Astrocyte (in vitro differentiated cells and primary cell): ENCODE measurements around the gene CSGALNACT2. TPM values are rescaled to one million over a fixed set of nuclear protein-coding genes. Genes with fewer than 3 reads are reported as not detected.

ENCODE experiments used
- DNase-seq: peaks from one replicate; pipeline ENCODE4 v3.0.0-alpha.2; 2010; ENCODE audit warnings: low read depth
- FAIRE-seq: peaks from 2 replicates; lab custom pipeline; 2011; peaks lifted over from hg19 to GRCh38; lab: Jason Lieb, UNC
- H2AFZ ChIP-seq: 2 replicates; pipeline ENCODE4 v1.6.0; 2012; ENCODE audit warnings: low read depth, low read length, inconsistent platforms
- H3K27ac ChIP-seq: 2 replicates; pipeline ENCODE4 v1.5.1; 2011; ENCODE audit warnings: low read depth, low read length, inconsistent platforms
- H3K27me3 ChIP-seq: 2 replicates; pipeline ENCODE4 v1.6.0; 2011; ENCODE audit warnings: low read length, inconsistent platforms; ENCODE audit not compliant: insufficient read depth
- H3K36me3 ChIP-seq: 2 replicates; pipeline ENCODE4 v1.5.1; 2011; ENCODE audit warnings: low read length, inconsistent platforms; ENCODE audit not compliant: insufficient read depth
- H3K4me1 ChIP-seq: 2 replicates; pipeline ENCODE4 v1.5.1; 2011; ENCODE audit warnings: low read length, inconsistent platforms; ENCODE audit not compliant: insufficient read depth
- H3K4me2 ChIP-seq: 2 replicates; pipeline ENCODE4 v1.6.0; 2012; ENCODE audit warnings: low read length, inconsistent platforms
- H3K4me3 ChIP-seq: 2 replicates; pipeline ENCODE4 v1.5.1; 2011; ENCODE audit warnings: low read depth, mild to moderate bottlenecking, low read length, inconsistent platforms; ENCODE audit not compliant: insufficient read depth
- H3K79me2 ChIP-seq: 2 replicates; pipeline ENCODE4 v1.6.0; 2012; ENCODE audit warnings: mild to moderate bottlenecking, low read length, inconsistent platforms; ENCODE audit not compliant: insufficient read depth
- H3K9ac ChIP-seq: 2 replicates; pipeline ENCODE4 v1.6.0; 2012; ENCODE audit warnings: mild to moderate bottlenecking, low read length, inconsistent platforms
- H3K9me3 ChIP-seq: 2 replicates; pipeline ENCODE4 v1.5.1; 2012; ENCODE audit warnings: low read depth, mild to moderate bottlenecking, low read length, inconsistent platforms; ENCODE audit not compliant: insufficient read depth
- H4K20me1 ChIP-seq: 2 replicates; pipeline ENCODE4 v1.6.0; 2012; ENCODE audit warnings: low read length, inconsistent platforms; ENCODE audit not compliant: insufficient read depth
- H3K27ac Mint-ChIP-seq: one replicate; pipeline ENCODE4 v1.8.0; 2021; ENCODE audit warnings: mild to moderate bottlenecking, mixed read lengths; ENCODE audit not compliant: unreplicated experiment
- H3K27me3 Mint-ChIP-seq: one replicate; pipeline ENCODE4 v1.8.0; 2021; ENCODE audit warnings: low read depth, mixed read lengths; ENCODE audit not compliant: unreplicated experiment
- H3K36me3 Mint-ChIP-seq: one replicate; pipeline ENCODE4 v1.8.0; 2021; ENCODE audit warnings: low read depth, mixed read lengths; ENCODE audit not compliant: unreplicated experiment
- H3K4me1 Mint-ChIP-seq: one replicate; pipeline ENCODE4 v1.8.0; 2021; ENCODE audit warnings: low read depth, mixed read lengths; ENCODE audit not compliant: unreplicated experiment
- H3K4me3 Mint-ChIP-seq: one replicate; pipeline ENCODE4 v1.8.0; 2021; ENCODE audit warnings: mild to moderate bottlenecking, moderate library complexity, mixed read lengths; ENCODE audit not compliant: unreplicated experiment
- H3K9me3 Mint-ChIP-seq: one replicate; pipeline ENCODE4 v1.8.0; 2021; ENCODE audit warnings: mild to moderate bottlenecking, mixed read lengths; ENCODE audit not compliant: unreplicated experiment
- EZH2 ChIP-seq: IDR thresholded peaks from 2 replicates; pipeline ENCODE4 v1.6.1; 2012; ENCODE audit warnings: mild to moderate bottlenecking, low read length, inconsistent platforms; ENCODE audit not compliant: insufficient read depth
- total RNA-seq: library from RNA; stranded (reverse); gene quantifications from 2 replicates; pipeline ENCODE4 v1.2.1, GENCODE V29; 2021
- TF ChIP-seq, protein P1 (sequence below): IDR thresholded peaks from 2 replicates; pipeline ENCODE4 v1.5.1; 2011; ENCODE audit warnings: low read depth, mild to moderate bottlenecking, inconsistent platforms, low read length, moderate library complexity; ENCODE audit not compliant: insufficient read depth

The CSGALNACT2 gene
- total RNA-seq, 1 donor from 2014 or later: 28.5 TPM

DNA sequence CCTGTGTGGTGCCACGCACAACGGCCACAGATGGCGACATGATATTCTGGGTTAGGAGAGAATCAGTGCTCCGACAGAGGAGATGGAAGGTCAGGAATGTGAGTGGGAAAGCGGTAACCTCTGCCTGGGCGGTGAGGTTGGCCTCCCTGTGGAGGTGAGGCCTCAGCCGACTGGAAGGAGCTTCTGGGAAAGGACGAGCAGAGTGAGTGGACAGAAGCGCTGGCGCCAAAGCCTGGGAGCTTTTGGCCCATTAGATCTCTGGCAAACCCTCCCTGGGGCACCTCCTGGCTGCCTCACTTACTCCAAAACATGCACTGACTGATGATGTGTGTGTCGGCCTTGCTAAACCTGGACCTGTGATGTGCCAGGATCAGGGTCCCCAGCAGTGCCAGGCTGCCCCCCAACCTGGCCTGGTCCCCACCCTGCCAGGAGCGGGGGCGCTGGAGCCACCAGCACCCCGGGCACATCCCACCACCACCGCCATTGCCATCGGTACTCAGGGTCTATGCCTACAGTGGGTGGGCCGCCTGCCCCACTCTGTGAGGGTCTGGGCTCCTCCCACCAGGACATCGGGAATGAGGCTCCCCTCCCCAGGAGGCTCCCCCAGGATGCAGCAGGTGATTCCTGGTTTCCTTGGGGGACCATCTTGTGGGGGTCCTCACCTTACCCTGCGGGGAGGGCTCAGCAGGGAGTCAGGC is 77.7 kb downstream of the CSGALNACT2 start:
- H3K4me3 ChIP-seq: no peak overlapping the region
- no peak for FAIRE-seq
- peaks cover 36% of the 10 kb centered on the region for H3K27me3 Mint-ChIP-seq
- no peak overlapping the region for H3K27ac ChIP-seq
- H3K27ac Mint-ChIP-seq: no peak overlapping the region
- no peaks in the 10 kb centered on the region for H3K79me2 ChIP-seq
- H2AFZ ChIP-seq: no peak overlapping the region
- DNase-seq: no peak
- peaks cover 6% of the 10 kb centered on the region for H3K4me1 Mint-ChIP-seq
- peaks cover 20% of the 10 kb centered on the region for H3K4me1 ChIP-seq
- no peaks in the 10 kb centered on the region for H3K36me3 Mint-ChIP-seq
- peaks cover 5% of the 10 kb centered on the region for H3K27me3 ChIP-seq
- no peak overlapping the region for H3K4me2 ChIP-seq
- no peaks in the 10 kb centered on the region for H3K36me3 ChIP-seq
- no peak overlapping the region for H3K4me3 Mint-ChIP-seq
- H3K9ac ChIP-seq: no peak overlapping the region
- no peaks in the 10 kb centered on the region for H3K9me3 Mint-ChIP-seq
- no peak for TF ChIP-seq EZH2
- TF ChIP-seq, protein P1, sequence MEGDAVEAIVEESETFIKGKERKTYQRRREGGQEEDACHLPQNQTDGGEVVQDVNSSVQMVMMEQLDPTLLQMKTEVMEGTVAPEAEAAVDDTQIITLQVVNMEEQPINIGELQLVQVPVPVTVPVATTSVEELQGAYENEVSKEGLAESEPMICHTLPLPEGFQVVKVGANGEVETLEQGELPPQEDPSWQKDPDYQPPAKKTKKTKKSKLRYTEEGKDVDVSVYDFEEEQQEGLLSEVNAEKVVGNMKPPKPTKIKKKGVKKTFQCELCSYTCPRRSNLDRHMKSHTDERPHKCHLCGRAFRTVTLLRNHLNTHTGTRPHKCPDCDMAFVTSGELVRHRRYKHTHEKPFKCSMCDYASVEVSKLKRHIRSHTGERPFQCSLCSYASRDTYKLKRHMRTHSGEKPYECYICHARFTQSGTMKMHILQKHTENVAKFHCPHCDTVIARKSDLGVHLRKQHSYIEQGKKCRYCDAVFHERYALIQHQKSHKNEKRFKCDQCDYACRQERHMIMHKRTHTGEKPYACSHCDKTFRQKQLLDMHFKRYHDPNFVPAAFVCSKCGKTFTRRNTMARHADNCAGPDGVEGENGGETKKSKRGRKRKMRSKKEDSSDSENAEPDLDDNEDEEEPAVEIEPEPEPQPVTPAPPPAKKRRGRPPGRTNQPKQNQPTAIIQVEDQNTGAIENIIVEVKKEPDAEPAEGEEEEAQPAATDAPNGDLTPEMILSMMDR: no peak
- H3K9me3 ChIP-seq: no peaks in the 10 kb centered on the region
- H4K20me1 ChIP-seq: no peaks in the 10 kb centered on the region

DNA sequence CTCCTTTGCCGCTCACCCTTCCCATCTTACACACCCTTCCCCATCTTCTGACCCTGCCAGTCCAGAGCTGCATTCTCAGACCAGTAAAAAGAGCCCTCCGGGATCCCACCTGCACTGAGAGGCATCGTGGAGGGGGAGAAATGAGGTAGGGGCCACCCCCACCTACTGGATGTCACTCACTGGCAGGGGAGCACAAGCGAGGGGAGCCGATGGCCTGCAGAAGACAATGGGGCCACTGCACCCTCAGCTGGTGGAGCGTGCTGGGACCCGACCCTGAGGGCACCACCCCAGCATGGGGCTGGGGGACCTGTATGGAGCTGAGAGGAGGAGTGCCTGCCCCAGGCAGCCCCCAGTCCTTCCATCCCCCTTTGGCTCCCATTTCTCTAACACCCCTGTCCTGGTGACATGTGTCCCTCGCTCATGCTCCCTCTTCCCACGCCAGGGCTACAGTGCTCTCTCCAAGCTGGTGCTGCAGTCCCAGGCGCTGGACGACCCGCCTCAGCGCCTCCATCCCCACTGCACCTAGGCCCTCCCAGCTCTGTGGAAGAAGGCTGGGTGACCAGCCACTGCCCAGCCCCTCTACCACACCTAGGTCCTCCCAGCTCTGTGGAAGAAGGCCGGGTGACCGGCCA is 78.8 kb downstream of the CSGALNACT2 start:
- no peaks in the 10 kb centered on the region for H3K36me3 Mint-ChIP-seq
- Histone ChIP-seq H3K36me3 (no peaks in the 10 kb centered on the region), H3K27me3 (peaks cover 7% of the 10 kb centered on the region), H3K9me3 (no peaks in the 10 kb centered on the region), H2AFZ (no peak overlapping the region), H3K4me1 (peaks cover 20% of the 10 kb centered on the region), H3K79me2 (no peaks in the 10 kb centered on the region), H3K27ac (no peak overlapping the region), H3K4me2 (no peak overlapping the region), H3K4me3 (no peak overlapping the region), H3K9ac (no peak overlapping the region), H4K20me1 (no peaks in the 10 kb centered on the region)
- H3K4me1 Mint-ChIP-seq: peaks cover 5% of the 10 kb centered on the region
- no peak overlapping the region for H3K4me3 Mint-ChIP-seq
- H3K27ac Mint-ChIP-seq: no peak overlapping the region
- DNase-seq (no peak), FAIRE-seq (no peak)
- no peaks in the 10 kb centered on the region for H3K9me3 Mint-ChIP-seq
- TF ChIP-seq EZH2: no peak
- TF ChIP-seq, protein P1: no peak
- peaks cover 40% of the 10 kb centered on the region for H3K27me3 Mint-ChIP-seq
